ENCODE data around the gene MFAP4. TPM values are rescaled to one million over a fixed set of nuclear protein-coding genes. Genes with fewer than 3 reads are reported as not detected.
A peak's percentile ranks its signal among the peaks of the same experiment; 100 is the strongest.

Gene MFAP4
- total RNA-seq, 1 experiment from 2014 or later = 0.15 TPM

DNA sequence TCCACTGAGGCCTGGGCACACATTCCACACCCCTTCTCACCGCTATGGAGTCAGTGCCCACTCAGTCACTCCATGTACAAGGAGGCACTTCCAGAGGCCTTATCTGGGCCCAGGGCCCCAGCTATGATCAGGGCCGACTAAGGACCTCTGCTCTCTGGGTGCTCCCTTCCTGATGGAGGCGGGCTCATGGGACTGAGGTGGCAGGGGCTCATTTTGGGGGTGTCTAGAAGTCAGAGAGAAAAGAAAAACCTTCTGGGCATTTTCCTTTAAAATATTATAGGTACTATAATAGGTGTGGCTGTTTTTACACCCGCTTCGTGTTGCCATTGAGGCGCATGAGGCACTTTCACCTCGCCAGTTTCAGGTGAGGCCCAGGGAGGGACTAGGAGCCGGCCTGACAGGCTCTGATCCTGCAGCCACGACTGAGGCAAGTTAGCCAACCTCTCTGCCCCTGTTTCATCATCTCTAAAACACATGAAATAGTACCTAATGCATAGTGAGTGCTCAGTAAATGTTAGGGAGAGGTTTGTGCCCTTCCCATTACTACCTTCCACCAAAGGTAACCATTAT is 38.8 kb downstream of the MFAP4 start:
- no peak for DNase-seq
- no peak overlapping the region for H3K4me3 ChIP-seq (ENCODE audit: low read length)
- no peaks in the 10 kb centered on the region for H3K36me3 ChIP-seq (ENCODE audit: insufficient read depth, low read length)
- no peak overlapping the region for H2AFZ ChIP-seq (ENCODE audit: low read length)
- peaks cover 16% of the 10 kb centered on the region for H3K4me1 ChIP-seq (ENCODE audit: low read length)
- no peaks in the 10 kb centered on the region for H3K9me3 ChIP-seq (ENCODE audit: low read length)
- 0 out of 2 replicates have a peak, but pooled peaks cover 3% of the 10 kb centered on the region for H4K20me1 ChIP-seq (ENCODE audit: insufficient read depth, low read depth, low read length)
- no peaks in the 10 kb centered on the region for H3K9me2 ChIP-seq (replicated peaks; ENCODE audit: insufficient read depth, low read length)
- H3K4me2 ChIP-seq (ENCODE audit: low read depth, low read length, poor library complexity, severe bottlenecking) = no peak overlapping the region
- no peak overlapping the region for H3K9ac ChIP-seq (ENCODE audit: low read length)
- no peaks in the 10 kb centered on the region for H3K79me2 ChIP-seq (ENCODE audit: low read length)
- no peak overlapping the region for H3K27ac ChIP-seq (ENCODE audit: low read length)
- no peaks in the 10 kb centered on the region for H3K27me3 ChIP-seq (ENCODE audit: low read length)

DNA sequence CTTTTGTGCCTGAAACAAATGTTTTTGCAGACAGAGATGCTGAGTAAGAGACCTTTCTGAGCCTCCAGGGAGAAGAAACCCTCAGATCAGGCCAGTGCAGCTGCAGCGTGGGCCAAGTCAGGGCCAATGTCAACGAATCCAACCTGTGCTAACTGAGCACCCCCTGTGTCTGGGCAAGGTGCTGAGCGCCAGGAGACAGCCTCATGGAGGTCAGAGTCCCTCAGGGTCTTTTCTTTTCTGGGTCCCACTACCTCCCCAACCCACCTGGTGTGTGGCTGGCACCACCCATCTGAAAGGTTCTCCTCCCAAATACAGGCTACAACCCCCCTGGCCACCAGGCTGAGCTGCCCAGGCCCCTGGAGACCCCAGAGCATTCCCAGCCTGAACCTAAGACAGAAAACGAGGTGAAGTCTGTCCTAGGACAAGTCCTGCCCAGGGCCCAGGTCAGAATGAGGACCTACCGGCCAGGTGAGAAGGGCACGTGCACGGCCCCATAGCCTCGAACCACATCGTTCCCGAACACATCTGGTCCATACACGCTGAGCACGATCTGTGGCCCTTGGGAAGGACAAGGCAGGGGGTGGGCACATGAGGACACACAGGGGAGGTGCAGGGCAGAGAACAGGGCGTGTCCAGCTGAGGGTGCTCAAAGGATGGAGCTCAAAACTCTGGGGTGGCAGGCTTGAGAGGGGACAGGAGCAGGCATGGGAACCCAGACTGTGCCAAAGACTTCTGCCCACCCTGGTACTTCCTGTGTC is 39.5 kb downstream of the MFAP4 start:
- H3K27ac ChIP-seq (ENCODE audit: low read length) = no peak overlapping the region
- H3K27me3 ChIP-seq (ENCODE audit: low read length) = no peaks in the 10 kb centered on the region
- no peaks in the 10 kb centered on the region for H3K79me2 ChIP-seq (ENCODE audit: low read length)
- H4K20me1 ChIP-seq (ENCODE audit: insufficient read depth, low read depth, low read length) = 0 out of 2 replicates have a peak, but pooled peaks cover 3% of the 10 kb centered on the region
- peak overlapping the region; percentile 40 for H3K4me2 ChIP-seq (ENCODE audit: low read depth, low read length, poor library complexity, severe bottlenecking)
- DNase-seq = no peak
- no peaks in the 10 kb centered on the region for H3K36me3 ChIP-seq (ENCODE audit: insufficient read depth, low read length)
- no peak overlapping the region for H2AFZ ChIP-seq (ENCODE audit: low read length)
- H3K9me2 ChIP-seq (replicated peaks; ENCODE audit: insufficient read depth, low read length) = no peaks in the 10 kb centered on the region
- H3K4me3 ChIP-seq (ENCODE audit: low read length) = no peak overlapping the region
- no peaks in the 10 kb centered on the region for H3K9me3 ChIP-seq (ENCODE audit: low read length)
- peaks cover 16% of the 10 kb centered on the region for H3K4me1 ChIP-seq (ENCODE audit: low read length)
- no peak overlapping the region for H3K9ac ChIP-seq (ENCODE audit: low read length)

- no peaks in the 10 kb centered on the region for H3K36me3 ChIP-seq (ENCODE audit: insufficient read depth, low read length)
- H3K27me3 ChIP-seq (ENCODE audit: low read length) = no peaks in the 10 kb centered on the region
- H3K4me2 ChIP-seq (ENCODE audit: low read depth, low read length, poor library complexity, severe bottlenecking) = peak overlapping the region; percentile 40
- H3K9ac ChIP-seq (ENCODE audit: low read length) = no peak overlapping the region
- H3K27ac ChIP-seq (ENCODE audit: low read length) = no peak overlapping the region
- 0 out of 2 replicates have a peak, but pooled peaks cover 3% of the 10 kb centered on the region for H4K20me1 ChIP-seq (ENCODE audit: insufficient read depth, low read depth, low read length)
- H3K9me3 ChIP-seq (ENCODE audit: low read length) = no peaks in the 10 kb centered on the region
- no peak overlapping the region for H3K4me3 ChIP-seq (ENCODE audit: low read length)
- no peaks in the 10 kb centered on the region for H3K9me2 ChIP-seq (replicated peaks; ENCODE audit: insufficient read depth, low read length)
- DNase-seq = peak; percentile 72
- H3K4me1 ChIP-seq (ENCODE audit: low read length) = peaks cover 16% of the 10 kb centered on the region
- no peak overlapping the region for H2AFZ ChIP-seq (ENCODE audit: low read length)
- H3K79me2 ChIP-seq (ENCODE audit: low read length) = no peaks in the 10 kb centered on the region
Observed at GRCh38 chr17:19346351-19347255, 40.4 kb downstream of the MFAP4 start.

DNA sequence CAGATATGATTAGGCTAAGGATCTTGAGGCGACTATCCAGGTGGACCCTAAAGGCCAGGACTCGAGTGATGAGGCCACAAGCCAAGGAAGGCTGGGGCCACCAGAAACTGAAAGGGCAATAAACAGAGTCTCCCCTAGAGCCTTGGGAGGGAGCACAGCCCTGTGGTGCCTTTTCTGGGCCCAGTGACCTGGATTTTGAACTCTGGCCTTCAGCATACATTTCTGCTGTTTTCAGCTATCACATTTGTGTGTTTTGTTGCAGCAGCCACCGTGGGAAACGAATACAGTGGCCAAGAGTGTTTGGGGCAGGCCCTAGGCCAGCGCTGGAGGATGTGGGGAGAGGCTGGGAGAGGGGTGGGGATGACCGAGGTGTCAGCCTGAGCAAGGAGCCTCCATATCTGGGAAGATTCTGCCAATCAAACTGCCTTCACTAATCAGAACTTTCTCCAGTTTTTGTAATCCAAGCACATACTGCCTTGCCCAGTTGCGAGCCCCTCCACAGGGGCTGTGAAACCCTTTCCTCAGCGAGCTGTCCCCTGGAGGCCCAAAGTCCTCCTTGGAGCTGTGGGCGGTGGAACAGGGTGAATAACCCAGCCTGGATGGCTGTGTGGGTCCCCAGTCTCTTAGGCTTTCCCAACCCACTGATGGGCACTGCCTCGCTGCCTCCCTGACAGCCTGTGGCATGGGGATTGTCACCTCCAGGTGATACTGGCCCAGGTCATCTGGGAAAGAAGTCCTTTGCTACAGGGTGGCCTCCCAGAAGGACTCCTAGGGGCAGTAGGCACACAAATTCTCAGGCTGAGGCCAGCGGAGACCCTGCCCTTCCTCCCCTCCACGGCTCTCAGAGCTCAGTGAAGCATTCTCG is 41.3 kb downstream of the MFAP4 start:
- no peak for DNase-seq
- no peak overlapping the region for H2AFZ ChIP-seq (ENCODE audit: low read length)
- H3K9me2 ChIP-seq (replicated peaks; ENCODE audit: insufficient read depth, low read length) = no peaks in the 10 kb centered on the region
- H3K27ac ChIP-seq (ENCODE audit: low read length) = no peak overlapping the region
- H3K79me2 ChIP-seq (ENCODE audit: low read length) = no peaks in the 10 kb centered on the region
- no peak overlapping the region for H3K4me2 ChIP-seq (ENCODE audit: low read depth, low read length, poor library complexity, severe bottlenecking)
- H4K20me1 ChIP-seq (ENCODE audit: insufficient read depth, low read depth, low read length) = 0 out of 2 replicates have a peak, but pooled peaks cover 3% of the 10 kb centered on the region
- no peak overlapping the region for H3K4me3 ChIP-seq (ENCODE audit: low read length)
- no peaks in the 10 kb centered on the region for H3K36me3 ChIP-seq (ENCODE audit: insufficient read depth, low read length)
- peaks cover 16% of the 10 kb centered on the region for H3K4me1 ChIP-seq (ENCODE audit: low read length)
- H3K9me3 ChIP-seq (ENCODE audit: low read length) = no peaks in the 10 kb centered on the region
- no peak overlapping the region for H3K9ac ChIP-seq (ENCODE audit: low read length)
- H3K27me3 ChIP-seq (ENCODE audit: low read length) = no peaks in the 10 kb centered on the region

DNA sequence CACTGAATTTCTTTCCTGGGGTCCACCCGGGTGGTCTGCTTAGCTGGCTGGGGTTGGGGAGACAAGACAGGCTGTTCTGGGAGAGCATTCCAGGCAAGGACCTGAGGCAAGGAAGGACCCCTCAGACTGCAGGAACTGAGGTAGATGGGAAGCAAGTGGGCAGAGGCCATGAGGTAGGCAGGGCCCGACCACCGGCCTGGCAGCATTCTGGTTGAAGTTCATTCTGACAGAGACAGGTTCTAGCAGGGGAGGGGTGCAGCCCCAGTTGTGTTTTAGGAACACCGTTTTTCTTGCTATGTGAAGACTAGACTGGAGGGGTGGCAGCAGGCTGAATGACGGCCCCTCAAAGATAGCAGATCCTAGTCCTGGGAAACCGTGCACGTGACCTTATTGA is 41.9 kb downstream of the MFAP4 start:
- Histone ChIP-seq H3K4me3 (ENCODE audit: low read length) (no peak overlapping the region), H3K9ac (ENCODE audit: low read length) (no peak overlapping the region), H3K4me2 (ENCODE audit: low read depth, low read length, poor library complexity, severe bottlenecking) (no peak overlapping the region), H4K20me1 (ENCODE audit: insufficient read depth, low read depth, low read length) (0 out of 2 replicates have a peak, but pooled peaks cover 3% of the 10 kb centered on the region), H3K36me3 (ENCODE audit: insufficient read depth, low read length) (no peaks in the 10 kb centered on the region), H3K4me1 (ENCODE audit: low read length) (peaks cover 16% of the 10 kb centered on the region), H3K27ac (ENCODE audit: low read length) (no peak overlapping the region), H3K9me3 (ENCODE audit: low read length) (no peaks in the 10 kb centered on the region), H3K79me2 (ENCODE audit: low read length) (no peaks in the 10 kb centered on the region), H2AFZ (ENCODE audit: low read length) (no peak overlapping the region), H3K9me2 (replicated peaks; ENCODE audit: insufficient read depth, low read length) (no peaks in the 10 kb centered on the region), H3K27me3 (ENCODE audit: low read length) (no peaks in the 10 kb centered on the region)
- DNase-seq = no peak

DNA sequence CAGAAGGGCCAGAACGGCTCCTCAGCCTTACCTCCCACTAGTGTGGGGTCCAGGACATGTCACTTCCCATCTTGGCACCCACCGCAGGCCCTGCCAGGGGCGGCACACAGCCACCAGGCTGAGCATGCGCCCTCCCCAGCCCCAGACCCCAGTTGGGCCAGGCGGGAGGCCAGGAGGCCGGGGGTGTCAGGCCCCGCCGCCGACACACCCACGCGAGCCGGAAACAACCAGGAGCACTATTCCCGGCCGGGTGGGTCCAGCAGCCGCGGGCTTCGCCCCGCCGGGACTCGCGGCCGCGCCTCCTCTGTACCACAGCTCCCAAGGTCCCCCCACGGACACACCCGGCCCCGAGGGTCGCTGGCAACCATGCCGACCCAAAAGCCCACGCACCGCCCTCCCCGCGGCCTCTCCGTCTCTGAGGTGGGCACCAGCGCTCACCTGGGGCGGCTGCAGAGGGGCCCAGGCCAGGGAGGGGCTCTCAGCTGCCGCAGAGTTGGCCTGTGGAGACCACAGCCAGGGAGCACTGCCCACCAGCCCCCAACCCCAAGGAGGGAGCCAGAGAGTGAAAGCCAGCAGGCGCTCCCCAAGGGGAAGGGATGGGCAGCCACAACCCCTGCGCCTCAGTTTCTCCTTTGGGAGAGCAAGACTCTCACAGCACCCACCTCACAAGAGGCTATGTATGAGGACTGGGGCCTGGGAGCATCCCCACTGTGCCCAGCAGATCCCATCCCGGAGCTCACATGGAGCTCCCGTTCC is 42.5 kb downstream of the MFAP4 start:
- Histone ChIP-seq H3K27ac (ENCODE audit: low read length) (no peak overlapping the region), H3K9me2 (replicated peaks; ENCODE audit: insufficient read depth, low read length) (no peaks in the 10 kb centered on the region), H3K36me3 (ENCODE audit: insufficient read depth, low read length) (no peaks in the 10 kb centered on the region), H2AFZ (ENCODE audit: low read length) (no peak overlapping the region), H3K27me3 (ENCODE audit: low read length) (no peaks in the 10 kb centered on the region), H3K4me2 (ENCODE audit: low read depth, low read length, poor library complexity, severe bottlenecking) (no peak overlapping the region), H3K4me1 (ENCODE audit: low read length) (peaks cover 16% of the 10 kb centered on the region), H4K20me1 (ENCODE audit: insufficient read depth, low read depth, low read length) (0 out of 2 replicates have a peak, but pooled peaks cover 3% of the 10 kb centered on the region), H3K9me3 (ENCODE audit: low read length) (no peaks in the 10 kb centered on the region), H3K79me2 (ENCODE audit: low read length) (no peaks in the 10 kb centered on the region), H3K4me3 (ENCODE audit: low read length) (no peak overlapping the region), H3K9ac (ENCODE audit: low read length) (no peak overlapping the region)
- no peak for DNase-seq

- DNase-seq = no peak
- H3K9me2 ChIP-seq (replicated peaks; ENCODE audit: insufficient read depth, low read length) = no peaks in the 10 kb centered on the region
- H2AFZ ChIP-seq (ENCODE audit: low read length) = no peak overlapping the region
- no peak overlapping the region for H3K4me2 ChIP-seq (ENCODE audit: low read depth, low read length, poor library complexity, severe bottlenecking)
- no peaks in the 10 kb centered on the region for H3K36me3 ChIP-seq (ENCODE audit: insufficient read depth, low read length)
- no peak overlapping the region for H3K4me3 ChIP-seq (ENCODE audit: low read length)
- H3K9me3 ChIP-seq (ENCODE audit: low read length) = no peaks in the 10 kb centered on the region
- H3K9ac ChIP-seq (ENCODE audit: low read length) = no peak overlapping the region
- peaks cover 16% of the 10 kb centered on the region for H3K4me1 ChIP-seq (ENCODE audit: low read length)
- H3K27me3 ChIP-seq (ENCODE audit: low read length) = no peaks in the 10 kb centered on the region
- H3K27ac ChIP-seq (ENCODE audit: low read length) = no peak overlapping the region
- H3K79me2 ChIP-seq (ENCODE audit: low read length) = no peaks in the 10 kb centered on the region
- H4K20me1 ChIP-seq (ENCODE audit: insufficient read depth, low read depth, low read length) = 0 out of 2 replicates have a peak, but pooled peaks cover 3% of the 10 kb centered on the region
Observed at GRCh38 chr17:19343671-19344151, 43.3 kb downstream of the MFAP4 start.
